ENCODE data around the gene CTU2.

Gene CTU2

GRCh38 chr16:88719267-88719932, 13.1 kb downstream of the CTU2 start:
- peaks cover 32 to 98% (median 80%) of the 10 kb centered on the region in 4 experiments for H3K36me3 ChIP-seq (ENCODE audit: control insufficient read depth in 4 of 4, insufficient read depth in 4 of 4, low read length in 3 of 4)
- CTCF ChIA-PET: interaction anchor here (1.6 kb wide), 1 partner anchor 14 kb away, joined by 7 read pairs; no protein-coding TSS in a partner anchor
- H3K9me3 ChIP-seq (ENCODE audit: control extremely low read depth in 1 of 5, control insufficient read depth in 4 of 5, insufficient read depth in 2 of 5, low read depth in 1 of 5, low read length in 4 of 5): no peaks in the 10 kb centered on the region
- H3K4me1 ChIP-seq (ENCODE audit: control extremely low read depth in 1 of 4, control insufficient read depth in 4 of 4, insufficient read depth in 4 of 4, low read length in 3 of 4): no peaks in the 10 kb centered on the region
- H3K4me3 ChIP-seq (ENCODE audit: control insufficient read depth in 1 of 7, extremely low read depth in 1 of 7, insufficient read depth in 4 of 7, low read depth in 2 of 7, low read length in 6 of 7): no peak overlapping the region
- H3K27me3 ChIP-seq (replicated peaks in 2 of 5; ENCODE audit: control insufficient read depth in 4 of 5, insufficient read depth in 5 of 5, low read length in 4 of 5): no peaks in the 10 kb centered on the region
- 94% methylated on average over 21 of the region's 29 CpGs for WGBS (ENCODE audit: insufficient coverage)
- POLR2A ChIA-PET: no interaction called here
- no peak for DNase-seq
- no peak overlapping the region for H3K27ac ChIP-seq (ENCODE audit: insufficient read depth in 1 of 2, low read depth in 1 of 2, low read length in 2 of 2, poor library complexity in 1 of 2, severe bottlenecking in 2 of 2)

GRCh38 chr16:88719933-88720296, 13.6 kb downstream of the CTU2 start:
- ChIA-PET POLR2A (no interaction called here), CTCF (interaction anchor here (1.6 kb wide), 1 partner anchor 14 kb away, joined by 7 read pairs; no protein-coding TSS in a partner anchor)
- WGBS (ENCODE audit: insufficient coverage): 96% methylated on average over 18 of the region's 19 CpGs
- Histone ChIP-seq H3K4me3 (ENCODE audit: control insufficient read depth in 1 of 7, extremely low read depth in 1 of 7, insufficient read depth in 4 of 7, low read depth in 2 of 7, low read length in 6 of 7) (no peak overlapping the region), H3K27ac (ENCODE audit: insufficient read depth in 1 of 2, low read depth in 1 of 2, low read length in 2 of 2, poor library complexity in 1 of 2, severe bottlenecking in 2 of 2) (no peak overlapping the region), H3K36me3 (ENCODE audit: control insufficient read depth in 4 of 4, insufficient read depth in 4 of 4, low read length in 3 of 4) (peaks cover 35 to 98% (median 81%) of the 10 kb centered on the region in 4 experiments), H3K27me3 (replicated peaks in 2 of 5; ENCODE audit: control insufficient read depth in 4 of 5, insufficient read depth in 5 of 5, low read length in 4 of 5) (no peaks in the 10 kb centered on the region), H3K4me1 (ENCODE audit: control extremely low read depth in 1 of 4, control insufficient read depth in 4 of 4, insufficient read depth in 4 of 4, low read length in 3 of 4) (no peaks in the 10 kb centered on the region), H3K9me3 (ENCODE audit: control extremely low read depth in 1 of 5, control insufficient read depth in 4 of 5, insufficient read depth in 2 of 5, low read depth in 1 of 5, low read length in 4 of 5) (no peaks in the 10 kb centered on the region)
- no peak for DNase-seq

DNA sequence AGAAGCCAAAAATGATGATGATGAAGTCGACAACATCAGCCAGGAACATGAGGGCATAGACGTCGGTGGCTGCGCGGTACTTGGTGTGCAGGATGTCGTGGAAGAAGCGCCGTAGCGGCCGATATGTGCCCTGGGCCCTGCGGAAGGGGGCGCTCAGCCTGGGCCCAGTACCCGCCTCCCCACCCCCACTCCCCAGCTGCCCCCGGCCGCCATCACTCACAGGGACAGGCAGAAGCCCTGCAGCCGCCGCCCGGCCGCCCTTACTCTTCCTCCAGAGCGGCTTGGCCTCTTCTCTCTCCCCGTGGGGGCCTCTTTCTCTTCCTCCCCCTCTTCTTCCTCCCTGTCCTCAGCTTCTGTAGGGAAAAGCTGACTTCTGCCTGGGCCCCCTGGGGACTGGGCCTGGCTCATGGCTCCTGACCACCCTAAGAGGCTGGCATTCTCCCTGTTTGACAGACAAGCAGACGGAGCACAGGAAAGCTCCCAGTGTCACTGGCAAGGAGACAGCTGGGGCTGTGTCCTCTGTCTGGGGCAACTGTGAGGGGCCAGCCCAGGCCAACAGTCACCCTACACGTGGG, 14.2 kb downstream of the CTU2 start:
- WGBS (ENCODE audit: insufficient coverage): 94% methylated on average over 19 of the region's 23 CpGs
- ChIA-PET CTCF (interaction anchor here (1.6 kb wide), 1 partner anchor 13 kb away, joined by 7 read pairs; no protein-coding TSS in a partner anchor), POLR2A (interaction anchor here (0.6 kb wide), 1 partner anchor 205 kb away, joined by 3 read pairs; no protein-coding TSS in a partner anchor)

DNA sequence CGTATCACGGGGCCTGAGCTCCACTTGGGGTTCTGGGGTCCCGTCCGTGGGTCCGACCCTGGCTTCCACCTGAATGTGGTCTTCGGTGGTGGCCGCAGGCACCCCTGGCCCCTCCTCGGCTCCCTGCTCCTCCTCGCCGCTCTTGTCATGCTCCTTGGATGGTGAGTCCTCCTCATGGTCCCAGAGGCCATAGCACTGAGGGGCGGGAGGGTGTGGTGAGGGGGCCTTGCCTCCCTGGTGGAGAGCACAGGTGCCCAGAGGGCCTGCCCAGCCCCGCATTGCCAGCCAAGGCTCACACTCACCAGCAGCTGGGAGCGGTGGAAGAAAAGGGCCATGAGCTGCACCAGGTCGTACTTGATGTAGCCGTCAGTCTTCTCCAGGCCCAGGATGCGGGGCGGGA, 14.9 kb downstream of the CTU2 start:
- no peak overlapping the region for H3K27ac ChIP-seq (ENCODE audit: insufficient read depth in 1 of 2, low read depth in 1 of 2, low read length in 2 of 2, poor library complexity in 1 of 2, severe bottlenecking in 2 of 2)
- no peaks in the 10 kb centered on the region for H3K4me1 ChIP-seq (ENCODE audit: control extremely low read depth in 1 of 4, control insufficient read depth in 4 of 4, insufficient read depth in 4 of 4, low read length in 3 of 4)
- H3K27me3 ChIP-seq (replicated peaks in 2 of 5; ENCODE audit: control insufficient read depth in 4 of 5, insufficient read depth in 5 of 5, low read length in 4 of 5): no peaks in the 10 kb centered on the region
- no peak for DNase-seq
- ChIA-PET CTCF (interaction anchor here (0.9 kb wide), 1 partner anchor 22 kb away, joined by 3 read pairs; no protein-coding TSS in a partner anchor), POLR2A (interaction anchor here (0.6 kb wide), 1 partner anchor 206 kb away, joined by 3 read pairs; no protein-coding TSS in a partner anchor)
- peaks cover 37 to 98% (median 78%) of the 10 kb centered on the region in 4 experiments for H3K36me3 ChIP-seq (ENCODE audit: control insufficient read depth in 4 of 4, insufficient read depth in 4 of 4, low read length in 3 of 4)
- no peaks in the 10 kb centered on the region for H3K9me3 ChIP-seq (ENCODE audit: control extremely low read depth in 1 of 5, control insufficient read depth in 4 of 5, insufficient read depth in 2 of 5, low read depth in 1 of 5, low read length in 4 of 5)
- WGBS (ENCODE audit: insufficient coverage): 94% methylated on average over 13 of the region's 17 CpGs
- no peak overlapping the region for H3K4me3 ChIP-seq (ENCODE audit: control insufficient read depth in 1 of 7, extremely low read depth in 1 of 7, insufficient read depth in 4 of 7, low read depth in 2 of 7, low read length in 6 of 7)

More for the DNA sequence above, 14.2 kb downstream of the CTU2 start:
- Histone ChIP-seq H3K27me3 (replicated peaks in 2 of 5; ENCODE audit: control insufficient read depth in 4 of 5, insufficient read depth in 5 of 5, low read length in 4 of 5) (no peaks in the 10 kb centered on the region), H3K27ac (ENCODE audit: insufficient read depth in 1 of 2, low read depth in 1 of 2, low read length in 2 of 2, poor library complexity in 1 of 2, severe bottlenecking in 2 of 2) (no peak overlapping the region), H3K4me1 (ENCODE audit: control extremely low read depth in 1 of 4, control insufficient read depth in 4 of 4, insufficient read depth in 4 of 4, low read length in 3 of 4) (no peaks in the 10 kb centered on the region), H3K4me3 (ENCODE audit: control insufficient read depth in 1 of 7, extremely low read depth in 1 of 7, insufficient read depth in 4 of 7, low read depth in 2 of 7, low read length in 6 of 7) (no peak overlapping the region), H3K9me3 (ENCODE audit: control extremely low read depth in 1 of 5, control insufficient read depth in 4 of 5, insufficient read depth in 2 of 5, low read depth in 1 of 5, low read length in 4 of 5) (no peaks in the 10 kb centered on the region), H3K36me3 (ENCODE audit: control insufficient read depth in 4 of 4, insufficient read depth in 4 of 4, low read length in 3 of 4) (peaks cover 36 to 98% (median 81%) of the 10 kb centered on the region in 4 experiments)
- no peak for DNase-seq

GRCh38 chr16:88721815-88722755, 15.8 kb downstream of the CTU2 start:
- no peak for DNase-seq
- H3K4me1 ChIP-seq (ENCODE audit: control extremely low read depth in 1 of 4, control insufficient read depth in 4 of 4, insufficient read depth in 4 of 4, low read length in 3 of 4): no peaks in the 10 kb centered on the region
- H3K9me3 ChIP-seq (ENCODE audit: control extremely low read depth in 1 of 5, control insufficient read depth in 4 of 5, insufficient read depth in 2 of 5, low read depth in 1 of 5, low read length in 4 of 5): no peaks in the 10 kb centered on the region
- 97% methylated on average over 59 of the region's 61 CpGs for WGBS (ENCODE audit: insufficient coverage)
- H3K36me3 ChIP-seq (ENCODE audit: control insufficient read depth in 4 of 4, insufficient read depth in 4 of 4, low read length in 3 of 4): peaks cover 35 to 97% (median 76%) of the 10 kb centered on the region in 4 experiments
- no peaks in the 10 kb centered on the region for H3K27me3 ChIP-seq (replicated peaks in 2 of 5; ENCODE audit: control insufficient read depth in 4 of 5, insufficient read depth in 5 of 5, low read length in 4 of 5)
- no peak overlapping the region for H3K27ac ChIP-seq (ENCODE audit: insufficient read depth in 1 of 2, low read depth in 1 of 2, low read length in 2 of 2, poor library complexity in 1 of 2, severe bottlenecking in 2 of 2)
- H3K4me3 ChIP-seq (ENCODE audit: control insufficient read depth in 1 of 7, extremely low read depth in 1 of 7, insufficient read depth in 4 of 7, low read depth in 2 of 7, low read length in 6 of 7): no peak overlapping the region
- POLR2A ChIA-PET: no interaction called here
- CTCF ChIA-PET: interaction anchor here (0.9 to 1.2 kb wide), 2 partner anchors 15 to 21 kb away, joined by 3 to 5 read pairs; no protein-coding TSS in a partner anchor

GRCh38 chr16:88722784-88723506, 16.6 kb downstream of the CTU2 start:
- Histone ChIP-seq H3K36me3 (ENCODE audit: control insufficient read depth in 4 of 4, insufficient read depth in 4 of 4, low read length in 3 of 4) (peaks cover 36 to 97% (median 76%) of the 10 kb centered on the region in 4 experiments), H3K9me3 (ENCODE audit: control extremely low read depth in 1 of 5, control insufficient read depth in 4 of 5, insufficient read depth in 2 of 5, low read depth in 1 of 5, low read length in 4 of 5) (no peaks in the 10 kb centered on the region), H3K4me3 (ENCODE audit: control insufficient read depth in 1 of 7, extremely low read depth in 1 of 7, insufficient read depth in 4 of 7, low read depth in 2 of 7, low read length in 6 of 7) (no peak overlapping the region), H3K4me1 (ENCODE audit: control extremely low read depth in 1 of 4, control insufficient read depth in 4 of 4, insufficient read depth in 4 of 4, low read length in 3 of 4) (no peaks in the 10 kb centered on the region), H3K27me3 (replicated peaks in 2 of 5; ENCODE audit: control insufficient read depth in 4 of 5, insufficient read depth in 5 of 5, low read length in 4 of 5) (no peaks in the 10 kb centered on the region), H3K27ac (ENCODE audit: insufficient read depth in 1 of 2, low read depth in 1 of 2, low read length in 2 of 2, poor library complexity in 1 of 2, severe bottlenecking in 2 of 2) (peak overlapping the region in 1 of 2 experiments; percentile 5)
- 95% methylated on average over 37 of the region's 39 CpGs for WGBS (ENCODE audit: insufficient coverage)
- no peak for DNase-seq
- ChIA-PET CTCF (interaction anchor here (0.6 to 1.2 kb wide), 2 partner anchors 14 to 17 kb away, joined by 3 to 5 read pairs; no protein-coding TSS in a partner anchor), POLR2A (no interaction called here)
